HCT116 (cell line): ENCODE data around the gene CMTM8. TPM values are rescaled to one million over a fixed set of nuclear protein-coding genes. Genes with fewer than 3 reads are reported as not detected.

Source experiments
- ATAC-seq: fragments of 200-7000 bp; cut with Tn5 transposase; 2 replicates; pipeline ENCODE4 v1.9.1; 2020; ENCODE audit warnings: mild to moderate bottlenecking, moderate library complexity
- BruUV-seq: library from RNA; stranded (reverse); fragments of 400-500 nt; replicated peaks from 2 replicates; lab custom pipeline; 2021; lab: Mats Ljungman, UMichigan
- CTCF ChIA-PET: fragments of 300-600 bp; sonication (Branson Sonifier 250); formaldehyde crosslinking; loops from one replicate; lab custom pipeline; 2021; ENCODE audit warnings: antibody characterized with exemption; lab: Charles Lee
- POLR2A ChIA-PET: fragments of 300-600, 350-600 bp; sonication (Branson Sonifier 250); formaldehyde crosslinking; loops from one replicate; lab custom pipeline; 2021; ENCODE audit warnings: antibody characterized with exemption; lab: Charles Lee
- RAD21 ChIA-PET, 2 experiments: fragments of 300-600 bp; sonication (Branson Sonifier 250); formaldehyde crosslinking; loops; one replicate each; lab custom pipeline; 2023; ENCODE audit warnings: low total read pairs in 2 of 2; ENCODE audit not compliant: uncharacterized antibody in 2 of 2, unreplicated experiment in 2 of 2, low non-redundant PET in 1 of 2; lab: Charles Lee
- DNase-seq: peaks from one replicate; pipeline ENCODE4 v3.0.0-alpha.2; 2010; ENCODE audit warnings: low read depth, low spot score
- H2AFZ ChIP-seq: fragments of 200-600 bp; shearing (Covaris generic), sonication (generic); 2 replicates; pipeline ENCODE4 v1.6.1; 2017; ENCODE audit warnings: low read depth, mixed run types, mixed read lengths, antibody characterized with exemption, low read length; ENCODE audit not compliant: poor library complexity, severe bottlenecking
- H3K27ac ChIP-seq: 2 replicates; pipeline ENCODE4 v1.5.1; 2012; ENCODE audit warnings: low read depth, low read length
- H3K27me3 ChIP-seq: fragments of 200-600 bp; sonication (generic); 2 replicates; pipeline ENCODE4 v1.6.1; 2016; ENCODE audit warnings: mixed run types, low read length, mixed read lengths; ENCODE audit not compliant: insufficient read depth
- H3K36me3 ChIP-seq, 2 experiments: fragments of 200-500 bp in 1 of 2; fragments of 200-600 bp in 1 of 2; sonication (Bioruptor generic) in 1 of 2; sonication (generic) in 1 of 2; 2 replicates each; pipeline versions ENCODE4 v1.5.1 to v1.6.1; 2014 to 2016; ENCODE audit warnings: low read length in 2 of 2, inconsistent platforms in 1 of 2, mixed read lengths in 1 of 2, mixed run types in 1 of 2; ENCODE audit not compliant: insufficient read depth in 2 of 2, control insufficient read depth in 1 of 2
- H3K4me1 ChIP-seq, 2 experiments: fragments of 200-600 bp in 1 of 2; sonication (generic) in 1 of 2; 2 replicates each; pipeline versions ENCODE4 v1.5.1 to v1.6.1; 2012 to 2017; ENCODE audit warnings: low read length in 2 of 2, inconsistent platforms in 1 of 2, mild to moderate bottlenecking in 1 of 2, mixed read lengths in 1 of 2, mixed run types in 1 of 2, moderate library complexity in 1 of 2; ENCODE audit not compliant: insufficient read depth in 2 of 2, control insufficient read depth in 1 of 2
- H3K4me2 ChIP-seq: fragments of 200-600 bp; sonication (generic); 2 replicates; pipeline ENCODE4 v1.6.1; 2017; ENCODE audit warnings: mixed run types, low read length, mixed read lengths
- H3K4me3 ChIP-seq, 2 experiments: fragments of 200-600 bp in 1 of 2; sonication (generic) in 1 of 2; replicated peaks in 1 of 2; 2 replicates each; pipeline ENCODE4 v1.5.1; 2011 to 2016; ENCODE audit warnings: low read length in 2 of 2, control low read depth in 1 of 2, low read depth in 1 of 2, mild to moderate bottlenecking in 1 of 2, mixed read lengths in 1 of 2, mixed run types in 1 of 2
- H3K79me2 ChIP-seq: fragments of 200-600 bp; sonication (generic); 2 replicates; pipeline ENCODE4 v1.6.1; 2017; ENCODE audit warnings: mild to moderate bottlenecking, mixed run types, low read length, moderate library complexity, mixed read lengths; ENCODE audit not compliant: insufficient read depth
- H3K9ac ChIP-seq: fragments of 200-600 bp; sonication (generic); 2 replicates; pipeline ENCODE4 v1.6.1; 2016; ENCODE audit warnings: low read length, mixed read lengths
- H3K9me2 ChIP-seq: fragments of 200-600 bp; sonication (generic), shearing (Covaris generic); 2 replicates; pipeline ENCODE4 v1.6.1; 2017; ENCODE audit warnings: mixed run types, mild to moderate bottlenecking, moderate library complexity; ENCODE audit not compliant: insufficient read depth
- H3K9me3 ChIP-seq, 2 experiments: fragments of 200-500 bp in 1 of 2; fragments of 200-600 bp in 1 of 2; sonication (Bioruptor generic) in 1 of 2; sonication (generic) in 1 of 2; 2 replicates each; pipeline ENCODE4 v1.6.1; 2014 to 2017; ENCODE audit warnings: low read length in 2 of 2, mixed read lengths in 2 of 2, inconsistent platforms in 1 of 2, low read depth in 1 of 2, mild to moderate bottlenecking in 1 of 2, mixed run types in 1 of 2, moderate library complexity in 1 of 2; ENCODE audit not compliant: control insufficient read depth in 1 of 2, insufficient read depth in 1 of 2
- H4K20me1 ChIP-seq: fragments of 200-600 bp; sonication (generic), shearing (Covaris generic); 2 replicates; pipeline ENCODE4 v1.6.1; 2017; ENCODE audit warnings: mixed run types, mild to moderate bottlenecking, moderate library complexity; ENCODE audit not compliant: insufficient read depth
- CBX3 ChIP-seq: IDR thresholded peaks from 2 replicates; pipeline ENCODE4 v1.6.1; 2012; ENCODE audit warnings: low read depth
- EGR1 ChIP-seq: IDR thresholded peaks from 2 replicates; pipeline ENCODE4 v1.6.1; 2012; ENCODE audit warnings: low read depth
- ELF1 ChIP-seq: IDR thresholded peaks from 2 replicates; pipeline ENCODE4 v1.6.1; 2012; ENCODE audit warnings: low read depth, borderline replicate concordance
- EZH2 ChIP-seq: fragments of 200-600 bp; sonication (generic); IDR thresholded peaks from 2 replicates; pipeline ENCODE4 v1.6.1; 2017; ENCODE audit warnings: antibody characterized with exemption, mixed run types
- EZH2phosphoT487 ChIP-seq: fragments of 200-600 bp; IDR thresholded peaks from 2 replicates; pipeline ENCODE4 v1.6.1; 2018; ENCODE audit warnings: antibody characterized with exemption, borderline replicate concordance
- JUND ChIP-seq: IDR thresholded peaks from 2 replicates; pipeline ENCODE4 v1.6.1; 2012
- POLR2A ChIP-seq: IDR thresholded peaks from 2 replicates; pipeline ENCODE4 v1.7.0; 2011; ENCODE audit warnings: borderline replicate concordance; ENCODE audit not compliant: insufficient read depth, insufficient read length; ENCODE audit errors: extremely low read depth
- POLR2AphosphoS5 ChIP-seq: IDR thresholded peaks from 2 replicates; pipeline ENCODE4 v1.6.1; 2011; ENCODE audit warnings: mild to moderate bottlenecking, low read depth, low read length, moderate library complexity
- RAD21 ChIP-seq: IDR thresholded peaks from 2 replicates; pipeline ENCODE4 v1.6.1; 2012; ENCODE audit warnings: low read depth, mild to moderate bottlenecking
- SIN3A ChIP-seq: IDR thresholded peaks from 2 replicates; pipeline ENCODE4 v1.6.1; 2012; ENCODE audit warnings: low read depth
- SP1 ChIP-seq: IDR thresholded peaks from 2 replicates; pipeline ENCODE4 v1.6.1; 2012; ENCODE audit warnings: low read depth
- ZFX ChIP-seq: fragments of 450-650 bp; IDR thresholded peaks from 2 replicates; pipeline ENCODE4 v1.6.1; 2017
- ZNF274 ChIP-seq: fragments of 200-500 bp; sonication (Bioruptor generic); IDR thresholded peaks from 2 replicates; pipeline ENCODE4 v1.6.1; 2014; ENCODE audit warnings: mild to moderate bottlenecking, low read depth, low read length, inconsistent platforms
- intact Hi-C: fragments of 100-400 bp; cut with micrococcal nuclease; formaldehyde crosslinking; loops from 2 replicates; pipeline ENCODE4 v1.10.0; 2022
- total RNA-seq: library from RNA; stranded (reverse); gene quantifications from one replicate; pipeline ENCODE4 v1.2.1, GENCODE V29; 2021; ENCODE audit not compliant: unreplicated experiment
- TF ChIP-seq, protein P1 (sequence below): IDR thresholded peaks from 2 replicates; pipeline ENCODE4 v1.6.1; 2012; ENCODE audit warnings: low read depth
- TF ChIP-seq, protein P2 (sequence below): IDR thresholded peaks from 2 replicates; pipeline ENCODE4 v1.6.1; 2011; ENCODE audit warnings: mild to moderate bottlenecking, low read length, moderate library complexity; ENCODE audit not compliant: insufficient replicate concordance; ENCODE audit errors: extremely low read depth
- TF ChIP-seq, protein P3 (sequence below), 3 experiments: fragments of 200-600 bp in 1 of 3; sonication (generic) in 1 of 3; IDR thresholded peaks in 2 of 3; conservative IDR thresholded peaks in 1 of 3; 2 replicates each; pipeline ENCODE4 v1.5.1; 2012 to 2017; ENCODE audit warnings: low read depth in 2 of 3, low read length in 2 of 3, antibody characterized with exemption in 1 of 3, borderline replicate concordance in 1 of 3, control low read depth in 1 of 3, mild to moderate bottlenecking in 1 of 3, mixed read lengths in 1 of 3, mixed run types in 1 of 3, moderate library complexity in 1 of 3; ENCODE audit not compliant: insufficient read depth in 1 of 3
- TF ChIP-seq, protein P4 (sequence below): IDR thresholded peaks from 2 replicates; pipeline ENCODE4 v1.6.1; 2012

The CMTM8 gene
- total RNA-seq, 1 experiment from 2014 or later: 19.4 TPM

DNA sequence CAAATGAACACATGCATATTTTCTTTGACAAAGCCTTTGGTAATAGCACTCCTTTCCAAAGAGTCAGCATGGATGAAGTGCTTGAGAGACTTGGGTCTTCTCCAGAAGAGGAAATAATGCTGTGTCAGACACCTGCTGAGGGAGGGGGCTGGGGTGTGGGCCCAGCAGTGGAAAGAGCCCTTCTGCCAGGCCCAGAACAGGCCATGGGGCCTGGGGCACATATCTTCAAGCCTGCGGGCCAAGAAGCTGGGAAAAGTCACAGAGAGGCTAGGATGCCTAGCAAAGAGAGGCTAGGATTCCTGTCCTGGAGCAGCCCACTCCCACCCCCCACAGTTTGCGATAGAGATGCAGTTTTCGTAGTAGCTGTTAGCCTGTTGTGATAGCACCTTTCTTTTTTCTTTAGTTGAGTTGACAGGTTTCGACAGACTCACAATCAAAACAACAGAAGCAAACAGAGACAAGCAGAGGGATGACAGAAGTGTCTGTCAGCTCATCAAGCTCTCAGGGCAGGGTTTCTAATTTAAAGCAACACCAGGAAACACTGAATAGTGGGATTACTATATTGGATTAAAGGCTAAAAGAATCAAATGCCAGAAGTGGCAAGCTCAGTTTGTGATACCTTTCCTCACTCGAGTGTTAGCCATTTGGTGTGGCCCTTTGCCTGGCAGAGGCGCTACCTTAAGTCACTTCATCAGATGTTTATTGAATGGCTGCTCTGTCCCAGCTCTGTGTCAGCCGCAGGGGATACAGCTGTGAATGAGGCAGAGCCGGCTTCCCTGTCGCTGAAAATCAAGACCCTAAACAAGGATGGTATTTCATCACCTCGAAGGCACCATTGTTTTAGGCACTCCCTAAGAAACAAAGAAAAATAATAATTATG lies 172.1 kb downstream of the CMTM8 start:
- Histone ChIP-seq H3K9ac (0 out of 2 replicates have a peak overlapping the region, but pooled peaks have one; percentile 1), H3K79me2 (peaks cover 96% of the 10 kb centered on the region), H3K9me3 (no peaks in the 10 kb centered on the region), H3K36me3 (no peaks in the 10 kb centered on the region), H3K4me1 (peaks cover 18 to 72% of the 10 kb centered on the region in 2 experiments), H3K27ac (no peak overlapping the region), H3K9me2 (no peaks in the 10 kb centered on the region), H4K20me1 (no peaks in the 10 kb centered on the region), H3K4me3 (no peak overlapping the region), H3K4me2 (no peak overlapping the region), H3K27me3 (no peaks in the 10 kb centered on the region), H2AFZ (no peak overlapping the region)
- TF ChIP-seq POLR2AphosphoS5 (no peak), ZFX (no peak), CBX3 (no peak), RAD21 (no peak), SP1 (no peak), ZNF274 (no peak), EZH2phosphoT487 (no peak), JUND (no peak), POLR2A (no peak), EGR1 (no peak), SIN3A (no peak), EZH2 (no peak), ELF1 (no peak)
- TF ChIP-seq, protein P1, sequence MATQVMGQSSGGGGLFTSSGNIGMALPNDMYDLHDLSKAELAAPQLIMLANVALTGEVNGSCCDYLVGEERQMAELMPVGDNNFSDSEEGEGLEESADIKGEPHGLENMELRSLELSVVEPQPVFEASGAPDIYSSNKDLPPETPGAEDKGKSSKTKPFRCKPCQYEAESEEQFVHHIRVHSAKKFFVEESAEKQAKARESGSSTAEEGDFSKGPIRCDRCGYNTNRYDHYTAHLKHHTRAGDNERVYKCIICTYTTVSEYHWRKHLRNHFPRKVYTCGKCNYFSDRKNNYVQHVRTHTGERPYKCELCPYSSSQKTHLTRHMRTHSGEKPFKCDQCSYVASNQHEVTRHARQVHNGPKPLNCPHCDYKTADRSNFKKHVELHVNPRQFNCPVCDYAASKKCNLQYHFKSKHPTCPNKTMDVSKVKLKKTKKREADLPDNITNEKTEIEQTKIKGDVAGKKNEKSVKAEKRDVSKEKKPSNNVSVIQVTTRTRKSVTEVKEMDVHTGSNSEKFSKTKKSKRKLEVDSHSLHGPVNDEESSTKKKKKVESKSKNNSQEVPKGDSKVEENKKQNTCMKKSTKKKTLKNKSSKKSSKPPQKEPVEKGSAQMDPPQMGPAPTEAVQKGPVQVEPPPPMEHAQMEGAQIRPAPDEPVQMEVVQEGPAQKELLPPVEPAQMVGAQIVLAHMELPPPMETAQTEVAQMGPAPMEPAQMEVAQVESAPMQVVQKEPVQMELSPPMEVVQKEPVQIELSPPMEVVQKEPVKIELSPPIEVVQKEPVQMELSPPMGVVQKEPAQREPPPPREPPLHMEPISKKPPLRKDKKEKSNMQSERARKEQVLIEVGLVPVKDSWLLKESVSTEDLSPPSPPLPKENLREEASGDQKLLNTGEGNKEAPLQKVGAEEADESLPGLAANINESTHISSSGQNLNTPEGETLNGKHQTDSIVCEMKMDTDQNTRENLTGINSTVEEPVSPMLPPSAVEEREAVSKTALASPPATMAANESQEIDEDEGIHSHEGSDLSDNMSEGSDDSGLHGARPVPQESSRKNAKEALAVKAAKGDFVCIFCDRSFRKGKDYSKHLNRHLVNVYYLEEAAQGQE: no peak
- TF ChIP-seq, protein P2, sequence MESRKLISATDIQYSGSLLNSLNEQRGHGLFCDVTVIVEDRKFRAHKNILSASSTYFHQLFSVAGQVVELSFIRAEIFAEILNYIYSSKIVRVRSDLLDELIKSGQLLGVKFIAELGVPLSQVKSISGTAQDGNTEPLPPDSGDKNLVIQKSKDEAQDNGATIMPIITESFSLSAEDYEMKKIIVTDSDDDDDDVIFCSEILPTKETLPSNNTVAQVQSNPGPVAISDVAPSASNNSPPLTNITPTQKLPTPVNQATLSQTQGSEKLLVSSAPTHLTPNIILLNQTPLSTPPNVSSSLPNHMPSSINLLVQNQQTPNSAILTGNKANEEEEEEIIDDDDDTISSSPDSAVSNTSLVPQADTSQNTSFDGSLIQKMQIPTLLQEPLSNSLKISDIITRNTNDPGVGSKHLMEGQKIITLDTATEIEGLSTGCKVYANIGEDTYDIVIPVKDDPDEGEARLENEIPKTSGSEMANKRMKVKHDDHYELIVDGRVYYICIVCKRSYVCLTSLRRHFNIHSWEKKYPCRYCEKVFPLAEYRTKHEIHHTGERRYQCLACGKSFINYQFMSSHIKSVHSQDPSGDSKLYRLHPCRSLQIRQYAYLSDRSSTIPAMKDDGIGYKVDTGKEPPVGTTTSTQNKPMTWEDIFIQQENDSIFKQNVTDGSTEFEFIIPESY: no peak
- TF ChIP-seq, protein P3, sequence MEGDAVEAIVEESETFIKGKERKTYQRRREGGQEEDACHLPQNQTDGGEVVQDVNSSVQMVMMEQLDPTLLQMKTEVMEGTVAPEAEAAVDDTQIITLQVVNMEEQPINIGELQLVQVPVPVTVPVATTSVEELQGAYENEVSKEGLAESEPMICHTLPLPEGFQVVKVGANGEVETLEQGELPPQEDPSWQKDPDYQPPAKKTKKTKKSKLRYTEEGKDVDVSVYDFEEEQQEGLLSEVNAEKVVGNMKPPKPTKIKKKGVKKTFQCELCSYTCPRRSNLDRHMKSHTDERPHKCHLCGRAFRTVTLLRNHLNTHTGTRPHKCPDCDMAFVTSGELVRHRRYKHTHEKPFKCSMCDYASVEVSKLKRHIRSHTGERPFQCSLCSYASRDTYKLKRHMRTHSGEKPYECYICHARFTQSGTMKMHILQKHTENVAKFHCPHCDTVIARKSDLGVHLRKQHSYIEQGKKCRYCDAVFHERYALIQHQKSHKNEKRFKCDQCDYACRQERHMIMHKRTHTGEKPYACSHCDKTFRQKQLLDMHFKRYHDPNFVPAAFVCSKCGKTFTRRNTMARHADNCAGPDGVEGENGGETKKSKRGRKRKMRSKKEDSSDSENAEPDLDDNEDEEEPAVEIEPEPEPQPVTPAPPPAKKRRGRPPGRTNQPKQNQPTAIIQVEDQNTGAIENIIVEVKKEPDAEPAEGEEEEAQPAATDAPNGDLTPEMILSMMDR (IDR thresholded peaks at IDR 0.05 in 2 of 3, conservative IDR thresholded peaks at IDR 0.05 in 1 of 3; ENCODE audit: borderline replicate concordance in 1 of 3, insufficient read depth in 1 of 3, low read depth in 2 of 3, low read length in 2 of 3): no peak
- TF ChIP-seq, protein P4, sequence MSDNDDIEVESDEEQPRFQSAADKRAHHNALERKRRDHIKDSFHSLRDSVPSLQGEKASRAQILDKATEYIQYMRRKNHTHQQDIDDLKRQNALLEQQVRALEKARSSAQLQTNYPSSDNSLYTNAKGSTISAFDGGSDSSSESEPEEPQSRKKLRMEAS: no peak
- ChIA-PET POLR2A (interaction anchor here (1.0 kb wide), 1 partner anchor 19 kb away, joined by 3 read pairs; the partner anchor contains the start of gene CMTM7), RAD21 (no interaction called here), CTCF (interaction anchor here (1.2 kb wide), 1 partner anchor 36 kb away, joined by 4 read pairs; no protein-coding TSS in a partner anchor)
- ATAC-seq (no peak), DNase-seq (no peak)
- no TSS peak for BruUV-seq
- intact Hi-C loops: no loop called here
